ENCODE measurements around the gene ZSWIM1.

DNA sequence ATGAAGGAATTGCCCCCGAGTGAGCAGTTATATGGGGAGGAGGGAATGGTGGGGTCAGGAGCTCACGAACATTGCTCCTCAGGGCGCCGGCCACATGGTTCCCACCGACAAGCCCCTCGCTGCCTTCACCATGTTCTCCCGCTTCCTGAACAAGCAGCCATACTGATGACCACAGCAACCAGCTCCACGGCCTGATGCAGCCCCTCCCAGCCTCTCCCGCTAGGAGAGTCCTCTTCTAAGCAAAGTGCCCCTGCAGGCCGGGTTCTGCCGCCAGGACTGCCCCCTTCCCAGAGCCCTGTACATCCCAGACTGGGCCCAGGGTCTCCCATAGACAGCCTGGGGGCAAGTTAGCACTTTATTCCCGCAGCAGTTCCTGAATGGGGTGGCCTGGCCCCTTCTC is 17.3 kb downstream of the ZSWIM1 start:
- TF ChIP-seq SUZ12 (IDR thresholded peaks at IDR 0.05; ENCODE audit: extremely low read depth, insufficient read depth, insufficient read length) (no peak), ZNF274 (IDR thresholded peaks at IDR 0.05; ENCODE audit: low read depth, low read length) (no peak), YY1 (IDR thresholded peaks at IDR 0.05; ENCODE audit: insufficient read depth, insufficient read length) (no peak)

All from NT2/D1 (cell line).